DOHH2 (cell line): ENCODE data around the gene KLHDC9.

Source experiments
- H3F3A ChIP-seq: fragments of 200-600 bp; sonication (generic), shearing (Covaris generic); 2 replicates; pipeline ENCODE4 v1.6.0; 2016; ENCODE audit warnings: antibody characterized with exemption, mild to moderate bottlenecking; ENCODE audit not compliant: control insufficient read depth, insufficient read depth
- H3K27ac ChIP-seq: fragments of 200-600 bp; sonication (generic); 2 replicates; pipeline ENCODE4 v1.5.1; 2014; ENCODE audit warnings: low read depth, mild to moderate bottlenecking, low read length, moderate library complexity
- H3K27me3 ChIP-seq: fragments of 200-600 bp; sonication (generic); 2 replicates; pipeline ENCODE4 v1.6.1; 2014; ENCODE audit warnings: mild to moderate bottlenecking, low read length, mixed read lengths; ENCODE audit not compliant: control insufficient read depth
- H3K36me3 ChIP-seq: fragments of 200-600 bp; sonication (generic); 2 replicates; pipeline ENCODE4 v1.6.1; 2014; ENCODE audit warnings: mild to moderate bottlenecking, low read length, moderate library complexity, mixed read lengths; ENCODE audit not compliant: control insufficient read depth
- H3K4me1 ChIP-seq: fragments of 200-600 bp; sonication (generic); 2 replicates; pipeline ENCODE4 v1.6.1; 2014; ENCODE audit warnings: mild to moderate bottlenecking, low read length, mixed read lengths; ENCODE audit not compliant: control insufficient read depth
- H3K4me2 ChIP-seq: fragments of 200-600 bp; sonication (generic); 2 replicates; pipeline ENCODE4 v1.6.0; 2014; ENCODE audit warnings: mild to moderate bottlenecking, low read length, moderate library complexity
- H3K4me3 ChIP-seq: fragments of 200-600 bp; sonication (generic); 2 replicates; pipeline ENCODE4 v1.5.1; 2014; ENCODE audit warnings: mild to moderate bottlenecking, low read length, mixed read lengths
- H3K79me2 ChIP-seq: fragments of 200-600 bp; sonication (generic); 2 replicates; pipeline ENCODE4 v1.6.1; 2014; ENCODE audit warnings: mild to moderate bottlenecking, low read length, mixed read lengths; ENCODE audit not compliant: control insufficient read depth
- H3K9me2 ChIP-seq: fragments of 200-600 bp; sonication (generic); replicated peaks from 2 replicates; pipeline ENCODE4 v1.6.1; 2014; ENCODE audit warnings: mild to moderate bottlenecking, low read length, mixed read lengths; ENCODE audit not compliant: control insufficient read depth
- H3K9me3 ChIP-seq: fragments of 200-600 bp; sonication (generic); 2 replicates; pipeline ENCODE4 v1.6.1; 2014; ENCODE audit warnings: antibody characterized with exemption, low read length, mixed read lengths; ENCODE audit not compliant: control insufficient read depth, insufficient read depth
- H4K20me1 ChIP-seq: fragments of 200-600 bp; sonication (generic); 2 replicates; pipeline ENCODE4 v1.6.0; 2014; ENCODE audit warnings: low read depth, mild to moderate bottlenecking, antibody characterized with exemption, low read length, moderate library complexity; ENCODE audit not compliant: control insufficient read depth, insufficient read depth
- CTCF ChIP-seq: fragments of 200-600 bp; sonication (generic); IDR thresholded peaks from one replicate; pipeline ENCODE4 v1.5.1; 2014; ENCODE audit warnings: antibody characterized with exemption, mild to moderate bottlenecking, low read depth, low read length; ENCODE audit not compliant: poor library complexity, severe bottlenecking
- EZH2phosphoT487 ChIP-seq: fragments of 200-600 bp; sonication (generic); IDR thresholded peaks from 2 replicates; pipeline ENCODE4 v1.6.1; 2017; ENCODE audit warnings: borderline replicate concordance, mild to moderate bottlenecking, antibody characterized with exemption, low read length, moderate library complexity, mixed read lengths

The KLHDC9 gene

DNA sequence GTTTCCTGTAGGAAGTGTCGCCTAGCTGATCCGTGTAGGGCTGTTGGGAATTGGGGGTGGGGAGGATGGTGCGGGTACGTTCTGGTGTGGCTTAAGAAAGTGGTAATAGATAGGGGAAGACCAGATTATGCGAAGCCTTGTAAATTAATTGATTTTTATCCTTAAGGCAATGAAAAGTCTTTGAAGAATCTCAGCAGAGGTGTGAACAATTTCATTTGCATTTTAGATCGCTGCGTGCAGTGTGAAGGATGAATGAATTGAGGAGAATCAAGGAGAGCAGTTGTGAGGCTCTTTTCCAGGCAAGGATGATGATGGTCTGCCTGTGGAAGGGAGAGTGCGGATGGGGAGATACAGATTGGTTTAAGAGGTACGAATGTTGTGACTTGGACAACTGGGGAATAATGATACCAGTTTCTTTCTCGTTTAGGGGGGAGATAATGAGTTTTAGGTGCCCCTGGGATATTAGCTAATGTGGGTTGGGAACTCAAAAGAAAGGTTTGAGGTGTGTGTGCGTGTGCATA, 35.1 kb downstream of the KLHDC9 start:
- Histone ChIP-seq H3K9me3 (no peaks in the 10 kb centered on the region), H4K20me1 (no peaks in the 10 kb centered on the region), H3K36me3 (peaks cover 30% of the 10 kb centered on the region), H3K4me1 (peaks cover 23% of the 10 kb centered on the region), H3F3A (peaks cover 3% of the 10 kb centered on the region; the same call in 1 of the 2 replicates), H3K4me3 (peak overlapping the region; percentile 85), H3K4me2 (peak overlapping the region; percentile 78), H3K9me2 (no peaks in the 10 kb centered on the region), H3K27ac (peak overlapping the region; percentile 50), H3K27me3 (no peaks in the 10 kb centered on the region), H3K79me2 (peaks cover 49% of the 10 kb centered on the region)
- no peak for TF ChIP-seq EZH2phosphoT487

DNA sequence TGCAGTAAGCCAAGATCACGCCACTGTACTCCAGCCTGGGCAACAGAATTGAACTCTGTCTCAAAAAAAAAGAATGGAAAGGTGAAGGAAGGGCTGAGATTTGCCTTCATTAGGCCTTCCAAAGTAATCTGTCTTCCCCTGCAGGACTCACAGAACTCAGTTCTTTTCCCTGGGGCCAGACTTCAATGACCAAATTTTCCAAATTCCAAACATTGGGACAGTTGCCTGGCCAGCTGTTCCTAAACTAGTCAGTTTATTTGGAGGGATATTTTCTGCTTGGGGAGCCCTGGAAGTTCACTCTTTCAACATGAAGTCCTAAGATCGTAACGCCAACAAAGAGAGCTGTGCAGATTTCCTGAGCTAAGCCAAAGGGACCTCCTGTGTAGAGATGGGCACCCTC, 39.7 kb downstream of the KLHDC9 start:
- H3F3A ChIP-seq = peaks cover 9% of the 10 kb centered on the region; the same call in 1 of the 2 replicates
- H3K4me2 ChIP-seq = no peak overlapping the region
- H3K9me2 ChIP-seq = no peaks in the 10 kb centered on the region
- no peaks in the 10 kb centered on the region for H4K20me1 ChIP-seq
- H3K4me3 ChIP-seq = no peak overlapping the region
- H3K4me1 ChIP-seq = peaks cover 8% of the 10 kb centered on the region
- H3K36me3 ChIP-seq = peaks cover 5% of the 10 kb centered on the region
- no peak for TF ChIP-seq EZH2phosphoT487
- TF ChIP-seq CTCF = no peak
- peaks cover 23% of the 10 kb centered on the region for H3K79me2 ChIP-seq
- H3K9me3 ChIP-seq = no peaks in the 10 kb centered on the region
- H3K27ac ChIP-seq = no peak overlapping the region
- no peaks in the 10 kb centered on the region for H3K27me3 ChIP-seq

- H3K27me3 ChIP-seq = no peaks in the 10 kb centered on the region
- no peaks in the 10 kb centered on the region for H3K9me2 ChIP-seq
- peaks cover 17% of the 10 kb centered on the region for H3K79me2 ChIP-seq
- H3K4me1 ChIP-seq = peaks cover 7% of the 10 kb centered on the region
- H3K27ac ChIP-seq = no peak overlapping the region
- no peaks in the 10 kb centered on the region for H3K9me3 ChIP-seq
- no peaks in the 10 kb centered on the region for H4K20me1 ChIP-seq
- no peak overlapping the region for H3K4me3 ChIP-seq
- H3K4me2 ChIP-seq = no peak overlapping the region
- TF ChIP-seq EZH2phosphoT487 (no peak), CTCF (no peak)
- peaks cover 9% of the 10 kb centered on the region; the same call in 1 of the 2 replicates for H3F3A ChIP-seq
- peaks cover 2% of the 10 kb centered on the region; the same call in 1 of the 2 replicates for H3K36me3 ChIP-seq
Measured at GRCh38 chr1:161138431-161138830, 40.3 kb downstream of the KLHDC9 start.

DNA sequence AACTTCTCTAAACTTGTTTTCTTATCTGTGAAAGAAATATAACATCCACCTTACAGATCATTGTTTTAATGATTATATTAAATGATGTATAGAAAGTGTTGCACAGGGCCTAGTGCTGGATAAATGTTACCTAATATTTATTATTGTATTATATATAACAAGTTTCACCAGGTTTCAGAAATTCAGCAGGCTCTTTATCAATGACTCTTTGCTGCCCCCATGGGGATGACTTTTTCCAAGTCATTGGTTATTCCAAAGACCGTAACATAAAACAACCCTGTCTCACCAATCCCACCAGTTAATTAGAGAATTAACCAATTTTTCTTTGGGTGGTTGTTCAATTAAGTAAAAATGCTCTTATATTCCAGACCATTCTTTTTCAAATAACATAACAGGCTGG, 41.6 kb downstream of the KLHDC9 start:
- Histone ChIP-seq H3K36me3 (peaks cover 2% of the 10 kb centered on the region; the same call in 1 of the 2 replicates), H3K27ac (no peak overlapping the region), H3K4me3 (no peak overlapping the region), H3K27me3 (no peaks in the 10 kb centered on the region), H4K20me1 (no peaks in the 10 kb centered on the region), H3K4me2 (no peak overlapping the region), H3F3A (peaks cover 9% of the 10 kb centered on the region; the same call in 1 of the 2 replicates), H3K79me2 (peaks cover 5% of the 10 kb centered on the region; the same call in 1 of the 2 replicates), H3K9me2 (no peaks in the 10 kb centered on the region), H3K4me1 (no peaks in the 10 kb centered on the region), H3K9me3 (no peaks in the 10 kb centered on the region)
- peak; percentile 46 for TF ChIP-seq CTCF
- no peak for TF ChIP-seq EZH2phosphoT487
